GM23338 (cell line): ENCODE measurements around the gene KRTAP2-4. TPM values are rescaled to one million over a fixed set of nuclear protein-coding genes. Genes with fewer than 3 reads are reported as not detected.
"Not testable (repeated sequence)": the region's sequence is repeated elsewhere in the genome, so short reads cannot be mapped to it uniquely, and the experiment has no call there.

ENCODE experiments used
- ATAC-seq: fragments of 200-7000 bp; cut with Tn5 transposase; 3 replicates; pipeline ENCODE4 v1.9.1; 2020
- DNase-seq: peaks from one replicate; pipeline ENCODE4 v3.0.0-alpha.2; 2015; ENCODE audit warnings: low spot score
- H2AFZ ChIP-seq: fragments of 200-600 bp; sonication (generic); 2 replicates; pipeline ENCODE4 v1.8.0; 2016; ENCODE audit warnings: antibody characterized with exemption, mild to moderate bottlenecking, moderate library complexity
- H3F3A ChIP-seq: fragments of 200-600 bp; sonication (generic); replicated peaks from 2 replicates; pipeline ENCODE4 v1.8.0; 2017; ENCODE audit warnings: antibody characterized with exemption, mixed run types, low read depth
- H3K27ac ChIP-seq: fragments of 200-600 bp; sonication (generic); 2 replicates; pipeline ENCODE4 v1.6.1; 2016; ENCODE audit warnings: low read depth
- H3K27me3 ChIP-seq: fragments of 200-600 bp; sonication (generic); 2 replicates; pipeline ENCODE4 v1.8.0; 2016; ENCODE audit warnings: mild to moderate bottlenecking, mixed run types, moderate library complexity; ENCODE audit not compliant: insufficient read depth
- H3K36me3 ChIP-seq: fragments of 200-600 bp; sonication (generic); 2 replicates; pipeline ENCODE4 v1.8.0; 2016; ENCODE audit warnings: mild to moderate bottlenecking; ENCODE audit not compliant: insufficient read depth
- H3K4me1 ChIP-seq: fragments of 200-600 bp; sonication (generic); 2 replicates; pipeline ENCODE4 v1.8.0; 2016; ENCODE audit warnings: mild to moderate bottlenecking, moderate library complexity; ENCODE audit not compliant: insufficient read depth
- H3K4me2 ChIP-seq: fragments of 200-600 bp; sonication (generic); 2 replicates; pipeline ENCODE4 v1.7.1; 2017; ENCODE audit warnings: mixed run types
- H3K4me3 ChIP-seq: fragments of 200-600 bp; sonication (generic); 2 replicates; pipeline ENCODE4 v1.6.1; 2016; ENCODE audit warnings: mixed run types
- H3K79me2 ChIP-seq: fragments of 200-600 bp; sonication (generic); replicated peaks from 2 replicates; pipeline ENCODE4 v1.8.0; 2017; ENCODE audit warnings: mild to moderate bottlenecking; ENCODE audit not compliant: insufficient read depth
- H3K9me2 ChIP-seq: fragments of 200-600 bp; sonication (generic); 2 replicates; pipeline ENCODE4 v1.8.0; 2017; ENCODE audit not compliant: insufficient read depth
- H4K20me1 ChIP-seq: fragments of 200-600 bp; sonication (generic); replicated peaks from 2 replicates; pipeline ENCODE4 v1.8.0; 2017; ENCODE audit warnings: mild to moderate bottlenecking; ENCODE audit not compliant: insufficient read depth
- H3K27ac Mint-ChIP-seq: 2 replicates; pipeline ENCODE4 v1.8.0; 2020; ENCODE audit warnings: inconsistent platforms, mild to moderate bottlenecking, moderate library complexity, mixed read lengths
- H3K27me3 Mint-ChIP-seq: 3 replicates; pipeline ENCODE4 v1.8.0; 2022; ENCODE audit warnings: low read depth, mild to moderate bottlenecking, moderate library complexity, mixed read lengths, inconsistent platforms; ENCODE audit not compliant: insufficient read depth, poor library complexity
- H3K36me3 Mint-ChIP-seq: 3 replicates; pipeline ENCODE4 v1.8.0; 2021; ENCODE audit warnings: low read depth, mild to moderate bottlenecking, inconsistent platforms, moderate library complexity, mixed read lengths
- H3K4me1 Mint-ChIP-seq: 3 replicates; pipeline ENCODE4 v1.8.0; 2020; ENCODE audit warnings: mild to moderate bottlenecking, inconsistent platforms, mixed read lengths
- H3K4me3 Mint-ChIP-seq: 3 replicates; pipeline ENCODE4 v1.8.0; 2021; ENCODE audit warnings: moderate library complexity, mild to moderate bottlenecking, inconsistent platforms, mixed read lengths
- H3K9me3 Mint-ChIP-seq: 3 replicates; pipeline ENCODE4 v1.8.0; 2020; ENCODE audit warnings: moderate library complexity, mild to moderate bottlenecking, inconsistent platforms, mixed read lengths
- EZH2phosphoT487 ChIP-seq: fragments of 200-600 bp; sonication (generic); IDR thresholded peaks from one replicate; pipeline ENCODE4 v1.8.1; 2018; ENCODE audit warnings: antibody characterized with exemption; ENCODE audit not compliant: unreplicated experiment
- ZNF331 ChIP-seq: fragments of 250-450 bp; sonication (Bioruptor Pico); IDR thresholded peaks from 2 replicates; pipeline ENCODE4 v1.5.0; 2020; ENCODE audit warnings: low read depth, mild to moderate bottlenecking, moderate library complexity
- ZNF462 ChIP-seq: fragments of 250-450 bp; sonication (Bioruptor Pico); IDR thresholded peaks from 2 replicates; pipeline ENCODE4 v1.5.0; 2020; ENCODE audit warnings: mild to moderate bottlenecking, moderate library complexity
- polyA plus RNA-seq: library from polyadenylated mRNA; unstranded; fragments of >200 nt; fragmentation: Nextera tagmentation; extraction: Ambion mirVana; gene quantifications from 2 replicates; pipeline ENCODE4 v1.2.1, GENCODE V29; 2016
- total RNA-seq: library from RNA; depleted of rRNA; stranded (reverse); fragments of >200 nt; shearing (Covaris generic); gene quantifications from 2 replicates; pipeline ENCODE4 v1.2.3, GENCODE V29; 2014

Gene KRTAP2-4
- total and polyA plus RNA-seq, 2 experiments from 2014 or later: not detected

GRCh38 chr17:41037853-41038350 is 27.8 kb downstream of the KRTAP2-4 start:
- Mint-ChIP-seq H3K4me3 (no peak overlapping the region), H3K27me3 (peaks cover 2% of the 10 kb centered on the region), H3K27ac (0 out of 2 replicates have a peak overlapping the region, but pooled peaks have one; percentile 36), H3K9me3 (no peaks in the 10 kb centered on the region), H3K4me1 (peaks cover 25% of the 10 kb centered on the region), H3K36me3 (no peaks in the 10 kb centered on the region)
- ATAC-seq (peak; percentile 57), DNase-seq (peak; percentile 41)
- H4K20me1 ChIP-seq: no peaks in the 10 kb centered on the region
- TF ChIP-seq ZNF331 (CRISPR knock-in tag): no peak
- no peaks in the 10 kb centered on the region for H3K36me3 ChIP-seq
- no peak overlapping the region for H3K27ac ChIP-seq
- no peaks in the 10 kb centered on the region for H3F3A ChIP-seq
- H2AFZ ChIP-seq: no peak overlapping the region
- H3K4me1 ChIP-seq: peaks cover 25% of the 10 kb centered on the region
- peak overlapping the region; percentile 13 for H3K4me2 ChIP-seq
- no peak overlapping the region for H3K4me3 ChIP-seq
- H3K79me2 ChIP-seq: no peaks in the 10 kb centered on the region
- no peaks in the 10 kb centered on the region for H3K27me3 ChIP-seq
- H3K9me2 ChIP-seq: no peaks in the 10 kb centered on the region

GRCh38 chr17:41034346-41034935 is 31.2 kb downstream of the KRTAP2-4 start, which contains the start of gene KRTAP1-3:
Gene KRTAP1-3 (minus strand): TSS chr17:41034874. CDS start chr17:41034821, 53 bp downstream.
- not testable (repeated sequence) for DNase-seq, H3K79me2 ChIP-seq, H3K4me2 ChIP-seq, H3K9me2 ChIP-seq, H4K20me1 ChIP-seq, H2AFZ ChIP-seq, H3K27me3 ChIP-seq, H3K27ac Mint-ChIP-seq, H3K27me3 Mint-ChIP-seq, H3K27ac ChIP-seq, H3K9me3 Mint-ChIP-seq, H3K4me3 ChIP-seq, H3K36me3 Mint-ChIP-seq, H3K36me3 ChIP-seq, H3K4me3 Mint-ChIP-seq, ATAC-seq, H3F3A ChIP-seq
- peaks cover 23% of the 10 kb centered on the region for H3K4me1 ChIP-seq
- H3K4me1 Mint-ChIP-seq: peaks cover 19% of the 10 kb centered on the region

- no peak for ATAC-seq
- Histone ChIP-seq H3K79me2 (no peaks in the 10 kb centered on the region), H3K4me2 (no peak within 1 kb of the TSS), H3K9me2 (no peaks in the 10 kb centered on the region), H3K36me3 (no peaks in the 10 kb centered on the region), H3K4me1 (no peaks in the 10 kb centered on the region), H2AFZ (0 out of 2 replicates have a peak within 1 kb of the TSS, but pooled peaks have one; percentile 3), H3K27ac (no peak within 1 kb of the TSS), H3K27me3 (no peaks in the 10 kb centered on the region), H4K20me1 (no peaks in the 10 kb centered on the region), H3F3A (no peaks in the 10 kb centered on the region), H3K4me3 (no peak within 1 kb of the TSS)
- DNase-seq: no peak
- Mint-ChIP-seq H3K9me3 (no peaks in the 10 kb centered on the region), H3K4me1 (no peaks in the 10 kb centered on the region; the same call in 2 of the 3 replicates), H3K27ac (no peak within 1 kb of the TSS), H3K27me3 (peaks cover 2% of the 10 kb centered on the region), H3K4me3 (no peak within 1 kb of the TSS), H3K36me3 (no peaks in the 10 kb centered on the region)
- TF ChIP-seq ZNF331 (CRISPR knock-in tag) (no peak), EZH2phosphoT487 (no peak), ZNF462 (no peak)
Observed at GRCh38 chr17:41029633-41030245, 35.9 kb downstream of the KRTAP2-4 start, which contains the start of gene KRTAP1-4. Gene KRTAP1-4 (minus strand): TSS chr17:41030195. CDS start chr17:41030078, 117 bp downstream.
